Measurements from ENCODE around the gene TAMALIN.

The TAMALIN gene

GRCh38 chr12:52043386-52044212, 36.9 kb downstream of the TAMALIN start:
- no peak overlapping the region for H3K4me3 ChIP-seq (ENCODE audit: low read depth, low read length)
- DNase-seq (ENCODE audit: low read depth) = no peak
- TF ChIP-seq MYC (IDR thresholded peaks at IDR 0.05; ENCODE audit: low read depth, low read length) (no peak), POLR2A (IDR thresholded peaks at IDR 0.05; ENCODE audit: extremely low read depth, insufficient read length) (no peak), MAX (IDR thresholded peaks at IDR 0.05; ENCODE audit: low read depth, low read length) (no peak), CTCF (IDR thresholded peaks at IDR 0.05; ENCODE audit: low read depth, low read length) (no peak)

- no peak for DNase-seq (ENCODE audit: low read depth)
- no peak for TF ChIP-seq POLR2A (IDR thresholded peaks at IDR 0.05; ENCODE audit: extremely low read depth, insufficient read length)
- no peak for TF ChIP-seq MYC (IDR thresholded peaks at IDR 0.05; ENCODE audit: low read depth, low read length)
- TF ChIP-seq CTCF (IDR thresholded peaks at IDR 0.05; ENCODE audit: low read depth, low read length) = no peak
- no peak for TF ChIP-seq MAX (IDR thresholded peaks at IDR 0.05; ENCODE audit: low read depth, low read length)
- H3K4me3 ChIP-seq (ENCODE audit: low read depth, low read length) = no peak overlapping the region
Observed at GRCh38 chr12:52044292-52044983, 37.7 kb downstream of the TAMALIN start.

GRCh38 chr12:52045794-52046199, 39.1 kb downstream of the TAMALIN start:
- TF ChIP-seq POLR2A (IDR thresholded peaks at IDR 0.05; ENCODE audit: extremely low read depth, insufficient read length) (no peak), MYC (IDR thresholded peaks at IDR 0.05; ENCODE audit: low read depth, low read length) (no peak), MAX (IDR thresholded peaks at IDR 0.05; ENCODE audit: low read depth, low read length) (no peak), CTCF (IDR thresholded peaks at IDR 0.05; ENCODE audit: low read depth, low read length) (no peak)
- peak; percentile 70 for DNase-seq (ENCODE audit: low read depth)
- no peak overlapping the region for H3K4me3 ChIP-seq (ENCODE audit: low read depth, low read length)

- DNase-seq (ENCODE audit: low read depth) = no peak
- no peak overlapping the region for H3K4me3 ChIP-seq (ENCODE audit: low read depth, low read length)
- TF ChIP-seq CTCF (IDR thresholded peaks at IDR 0.05; ENCODE audit: low read depth, low read length) (no peak), POLR2A (IDR thresholded peaks at IDR 0.05; ENCODE audit: extremely low read depth, insufficient read length) (no peak), MYC (IDR thresholded peaks at IDR 0.05; ENCODE audit: low read depth, low read length) (no peak), MAX (IDR thresholded peaks at IDR 0.05; ENCODE audit: low read depth, low read length) (no peak)
Observed at GRCh38 chr12:52046859-52047258, 40.1 kb downstream of the TAMALIN start.

GRCh38 chr12:52049286-52049685, 42.5 kb downstream of the TAMALIN start:
- no peak for DNase-seq (ENCODE audit: low read depth)
- H3K4me3 ChIP-seq (ENCODE audit: low read depth, low read length) = no peak overlapping the region
- TF ChIP-seq POLR2A (IDR thresholded peaks at IDR 0.05; ENCODE audit: extremely low read depth, insufficient read length) (no peak), MAX (IDR thresholded peaks at IDR 0.05; ENCODE audit: low read depth, low read length) (no peak), CTCF (IDR thresholded peaks at IDR 0.05; ENCODE audit: low read depth, low read length) (no peak)

Measured in NB4 (cell line).